Epithelial cell of esophagus (primary cell): Measurements from ENCODE around the gene ADAMTS19.

ENCODE experiments used
- DNase-seq: peaks from one replicate; pipeline ENCODE4 v3.0.0; 2010; ENCODE audit warnings: low read depth
- H3K4me3 ChIP-seq: 2 replicates; pipeline ENCODE4 v1.5.1; 2011; ENCODE audit warnings: mild to moderate bottlenecking, low read length, control low read depth
- CTCF ChIP-seq: IDR thresholded peaks from 2 replicates; pipeline ENCODE4 v1.5.1; 2011; ENCODE audit warnings: low read depth, mild to moderate bottlenecking, low read length, control low read depth, inconsistent platforms; ENCODE audit not compliant: insufficient read depth; ENCODE audit errors: missing control alignments

ADAMTS19 gene

GRCh38 chr5:129499208-129499852 lies 39.2 kb downstream of the ADAMTS19 start:
- TF ChIP-seq CTCF, result no peak
- DNase-seq, result no peak
- H3K4me3 ChIP-seq, result no peak overlapping the region

DNA sequence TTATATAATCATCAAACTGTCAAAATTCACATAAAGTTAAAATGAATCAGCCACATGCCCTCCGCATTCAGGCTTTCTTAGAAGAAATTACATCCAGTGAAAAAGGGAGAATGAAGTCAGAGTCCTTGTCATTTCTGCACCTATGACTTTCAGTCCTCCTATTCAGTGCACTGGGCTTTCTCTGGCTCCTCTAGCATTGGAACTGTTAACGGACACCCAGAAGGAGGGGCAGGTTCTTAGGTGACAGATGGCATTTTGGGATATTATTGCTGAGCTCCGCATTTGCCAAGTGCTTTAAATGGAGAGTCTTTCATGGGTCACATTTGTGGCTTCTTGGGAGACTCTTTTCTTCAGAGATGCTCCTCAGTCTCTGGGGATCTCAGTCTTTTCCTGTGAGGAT lies 40.0 kb downstream of the ADAMTS19 start:
- no peak for DNase-seq
- H3K4me3 ChIP-seq, result no peak overlapping the region
- TF ChIP-seq CTCF, result no peak

- DNase-seq, result peak; percentile 56
- TF ChIP-seq CTCF, result no peak
- H3K4me3 ChIP-seq, result no peak overlapping the region
These were observed 46.0 kb downstream of the ADAMTS19 start for GRCh38 chr5:129506086-129506485.

- H3K4me3 ChIP-seq, result no peak overlapping the region
- no peak for TF ChIP-seq CTCF
- DNase-seq, result no peak
These were observed 46.9 kb downstream of the ADAMTS19 start for GRCh38 chr5:129506950-129507349.

- TF ChIP-seq CTCF, result no peak
These were observed 47.4 kb downstream of the ADAMTS19 start for GRCh38 chr5:129507527-129507926.

DNA sequence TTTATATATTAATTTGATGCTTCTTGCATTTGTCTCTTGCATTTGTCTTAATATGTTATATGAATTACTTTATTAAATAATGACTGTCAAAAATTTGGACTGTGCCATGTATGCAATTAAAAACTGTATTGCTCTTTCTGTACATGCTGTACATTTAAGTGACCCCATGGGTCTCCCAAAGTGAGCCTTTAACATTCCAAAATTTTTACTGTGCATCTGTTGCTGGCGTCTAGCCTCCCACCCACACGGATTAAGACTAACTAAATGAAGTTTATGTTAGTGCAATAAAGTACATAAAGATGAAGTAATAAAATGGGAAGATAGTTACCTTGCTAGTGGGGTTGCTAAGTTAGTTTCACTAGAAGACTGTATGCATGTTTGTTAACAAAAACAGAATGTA lies 48.5 kb downstream of the ADAMTS19 start:
- no peak for DNase-seq
- TF ChIP-seq CTCF, result no peak
- H3K4me3 ChIP-seq, result no peak overlapping the region

More at GRCh38 chr5:129507527-129507926, 47.4 kb downstream of the ADAMTS19 start:
- DNase-seq, result no peak
- no peak overlapping the region for H3K4me3 ChIP-seq

- H3K4me3 ChIP-seq, result no peak overlapping the region
- no peak for DNase-seq
- no peak for TF ChIP-seq CTCF
These were observed 49.4 kb downstream of the ADAMTS19 start for GRCh38 chr5:129509363-129509975.
